ENCODE measurements around the gene PAK2.
"Not testable (repeated sequence)": the region's sequence is repeated elsewhere in the genome, so short reads cannot be mapped to it uniquely, and the experiment has no call there.

Gene PAK2

GRCh38 chr3:196741249-196741889 lies 1.7 kb downstream of the PAK2 start:
- peak overlapping the region; percentile 93 to 99 (median 99) for H3K27ac Mint-ChIP-seq
- H3K36me3 Mint-ChIP-seq (ENCODE audit: low read depth): peaks cover 39% of the 10 kb centered on the region
- peak overlapping the region; percentile 95 to 99 (median 96) for H3K4me3 Mint-ChIP-seq
- TF ChIP-seq CTCF (IDR thresholded peaks at IDR 0.05; ENCODE audit: unreplicated experiment in 3 of 3): no peak
- H3K27me3 Mint-ChIP-seq (ENCODE audit: low read depth): no peaks in the 10 kb centered on the region
- H3K9me3 Mint-ChIP-seq: peaks cover 5% of the 10 kb centered on the region
- H3K4me1 Mint-ChIP-seq: peaks cover 16% of the 10 kb centered on the region

GRCh38 chr3:196743569-196743968 lies 3.9 kb downstream of the PAK2 start:
- not testable (repeated sequence) for H3K4me3 Mint-ChIP-seq; H3K27me3 Mint-ChIP-seq (ENCODE audit: low read depth); H3K27ac Mint-ChIP-seq; H3K9me3 Mint-ChIP-seq
- Mint-ChIP-seq H3K4me1 (peaks cover 16% of the 10 kb centered on the region), H3K36me3 (ENCODE audit: low read depth) (peaks cover 38% of the 10 kb centered on the region)

- H3K4me3 Mint-ChIP-seq: no peak overlapping the region
- H3K27ac Mint-ChIP-seq: no peak overlapping the region
- H3K27me3 Mint-ChIP-seq (ENCODE audit: low read depth): no peaks in the 10 kb centered on the region
- peaks cover 18% of the 10 kb centered on the region for H3K9me3 Mint-ChIP-seq
- no peaks in the 10 kb centered on the region for H3K4me1 Mint-ChIP-seq
- peaks cover 73% of the 10 kb centered on the region for H3K36me3 Mint-ChIP-seq (ENCODE audit: low read depth)
- no peak for TF ChIP-seq CTCF (IDR thresholded peaks at IDR 0.05; ENCODE audit: unreplicated experiment in 3 of 3)
These were observed 9.5 kb downstream of the PAK2 start for GRCh38 chr3:196749125-196749524.

GRCh38 chr3:196753201-196753600 lies 13.5 kb downstream of the PAK2 start:
- Mint-ChIP-seq H3K4me3 (no peak overlapping the region), H3K36me3 (ENCODE audit: low read depth) (peaks cover 84% of the 10 kb centered on the region), H3K27ac (no peak overlapping the region), H3K9me3 (peaks cover 32% of the 10 kb centered on the region), H3K27me3 (ENCODE audit: low read depth) (no peaks in the 10 kb centered on the region), H3K4me1 (no peaks in the 10 kb centered on the region)
- TF ChIP-seq CTCF (IDR thresholded peaks at IDR 0.05; ENCODE audit: unreplicated experiment in 3 of 3): no peak

GRCh38 chr3:196754091-196754981 lies 14.7 kb downstream of the PAK2 start:
- H3K27me3 Mint-ChIP-seq (ENCODE audit: low read depth): no peaks in the 10 kb centered on the region
- no peak overlapping the region for H3K4me3 Mint-ChIP-seq
- H3K27ac Mint-ChIP-seq: peak overlapping the region in 2 of 3 experiments; percentile 42 to 51
- H3K9me3 Mint-ChIP-seq: peaks cover 23% of the 10 kb centered on the region
- peaks cover 83% of the 10 kb centered on the region for H3K36me3 Mint-ChIP-seq (ENCODE audit: low read depth)
- TF ChIP-seq CTCF (IDR thresholded peaks at IDR 0.05; ENCODE audit: unreplicated experiment in 3 of 3): no peak
- H3K4me1 Mint-ChIP-seq: no peaks in the 10 kb centered on the region

- H3K4me1 Mint-ChIP-seq: no peaks in the 10 kb centered on the region
- no peak for TF ChIP-seq CTCF (IDR thresholded peaks at IDR 0.05; ENCODE audit: unreplicated experiment in 3 of 3)
- no peaks in the 10 kb centered on the region for H3K27me3 Mint-ChIP-seq (ENCODE audit: low read depth)
- H3K4me3 Mint-ChIP-seq: no peak overlapping the region
- no peak overlapping the region for H3K27ac Mint-ChIP-seq
- H3K36me3 Mint-ChIP-seq (ENCODE audit: low read depth): peaks cover 81% of the 10 kb centered on the region
- H3K9me3 Mint-ChIP-seq: peaks cover 27% of the 10 kb centered on the region
These were observed 17.1 kb downstream of the PAK2 start for GRCh38 chr3:196756732-196757131.

Data from nephron (organoid).